Hepatocyte (in vitro differentiated cells): ENCODE data around the gene EEPD1.

ENCODE experiments used
- EZH2 ChIP-seq: fragments of 200-600 bp; sonication (generic); IDR thresholded peaks from 2 replicates; pipeline ENCODE4 v1.6.1; 2016; ENCODE audit warnings: antibody characterized with exemption, mild to moderate bottlenecking, borderline replicate concordance
- TF ChIP-seq, protein P1 (sequence below): fragments of 200-600 bp; sonication (generic); IDR thresholded peaks from 2 replicates; pipeline ENCODE4 v1.5.1; 2016; ENCODE audit warnings: antibody characterized with exemption, mild to moderate bottlenecking; ENCODE audit not compliant: poor library complexity

DNA sequence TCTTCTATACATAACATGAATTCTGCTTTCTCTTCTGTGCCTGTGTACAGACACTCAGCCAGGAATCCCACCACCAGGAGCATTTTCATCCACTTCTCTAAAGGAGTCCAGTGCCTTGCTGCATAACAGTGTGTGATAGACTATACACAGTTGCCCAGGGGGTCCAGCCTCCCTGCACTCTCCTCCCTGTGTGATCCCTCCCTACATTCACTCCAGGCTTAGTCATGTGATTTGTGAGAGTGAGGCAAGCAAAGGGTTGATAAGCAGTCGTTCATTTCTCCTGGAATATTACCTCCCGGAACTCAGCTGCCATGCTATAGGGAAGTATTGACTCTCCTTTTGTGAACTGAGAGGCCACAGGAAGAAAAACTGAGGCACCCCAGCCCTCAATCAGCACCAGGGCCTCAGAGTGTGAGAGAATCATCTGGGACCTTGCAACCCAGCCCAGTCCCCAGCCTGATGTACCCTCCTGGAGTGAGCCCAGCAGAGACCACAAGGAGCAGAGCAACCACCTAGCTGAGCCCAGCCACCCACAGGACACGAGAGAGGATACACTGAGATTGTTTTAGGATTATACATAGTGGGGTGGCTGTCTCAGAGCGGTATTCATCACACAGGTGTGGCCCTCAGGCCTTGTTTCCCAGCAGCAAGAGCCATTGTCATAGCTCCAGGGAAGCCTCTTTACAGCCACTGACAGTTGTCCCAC is 45.0 kb upstream of the EEPD1 start:
- TF ChIP-seq, protein P1, sequence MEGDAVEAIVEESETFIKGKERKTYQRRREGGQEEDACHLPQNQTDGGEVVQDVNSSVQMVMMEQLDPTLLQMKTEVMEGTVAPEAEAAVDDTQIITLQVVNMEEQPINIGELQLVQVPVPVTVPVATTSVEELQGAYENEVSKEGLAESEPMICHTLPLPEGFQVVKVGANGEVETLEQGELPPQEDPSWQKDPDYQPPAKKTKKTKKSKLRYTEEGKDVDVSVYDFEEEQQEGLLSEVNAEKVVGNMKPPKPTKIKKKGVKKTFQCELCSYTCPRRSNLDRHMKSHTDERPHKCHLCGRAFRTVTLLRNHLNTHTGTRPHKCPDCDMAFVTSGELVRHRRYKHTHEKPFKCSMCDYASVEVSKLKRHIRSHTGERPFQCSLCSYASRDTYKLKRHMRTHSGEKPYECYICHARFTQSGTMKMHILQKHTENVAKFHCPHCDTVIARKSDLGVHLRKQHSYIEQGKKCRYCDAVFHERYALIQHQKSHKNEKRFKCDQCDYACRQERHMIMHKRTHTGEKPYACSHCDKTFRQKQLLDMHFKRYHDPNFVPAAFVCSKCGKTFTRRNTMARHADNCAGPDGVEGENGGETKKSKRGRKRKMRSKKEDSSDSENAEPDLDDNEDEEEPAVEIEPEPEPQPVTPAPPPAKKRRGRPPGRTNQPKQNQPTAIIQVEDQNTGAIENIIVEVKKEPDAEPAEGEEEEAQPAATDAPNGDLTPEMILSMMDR = no peak
- no peak for TF ChIP-seq EZH2
